ENCODE measurements around the gene ZBTB20.

Gene ZBTB20

DNA sequence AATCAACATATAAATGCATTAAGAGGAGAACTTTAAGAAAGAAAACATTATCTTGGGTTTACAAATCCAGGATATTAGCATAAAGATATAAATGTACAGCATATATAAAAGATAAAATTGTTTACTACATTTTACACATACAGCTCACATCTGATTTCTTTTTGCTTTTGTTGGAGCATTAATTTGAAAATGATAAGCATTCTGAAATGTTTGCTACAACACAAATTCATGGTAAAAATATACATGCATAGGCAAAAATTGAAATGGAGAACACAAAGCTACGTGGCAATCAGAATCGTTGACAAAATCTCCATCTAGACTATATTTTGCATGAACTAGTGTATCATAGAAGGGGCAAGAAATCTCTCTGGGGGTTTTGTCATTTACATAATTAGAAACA lies 694.2 kb downstream of the ZBTB20 start:
- DNase-seq (ENCODE audit: low read depth), result no peak
- H3K4me3 ChIP-seq (ENCODE audit: low read depth, low read length), result no peak overlapping the region

GRCh38 chr3:114452256-114452655 lies 694.8 kb downstream of the ZBTB20 start:
- no peak for DNase-seq (ENCODE audit: low read depth)
- no peak overlapping the region for H3K4me3 ChIP-seq (ENCODE audit: low read depth, low read length)

DNA sequence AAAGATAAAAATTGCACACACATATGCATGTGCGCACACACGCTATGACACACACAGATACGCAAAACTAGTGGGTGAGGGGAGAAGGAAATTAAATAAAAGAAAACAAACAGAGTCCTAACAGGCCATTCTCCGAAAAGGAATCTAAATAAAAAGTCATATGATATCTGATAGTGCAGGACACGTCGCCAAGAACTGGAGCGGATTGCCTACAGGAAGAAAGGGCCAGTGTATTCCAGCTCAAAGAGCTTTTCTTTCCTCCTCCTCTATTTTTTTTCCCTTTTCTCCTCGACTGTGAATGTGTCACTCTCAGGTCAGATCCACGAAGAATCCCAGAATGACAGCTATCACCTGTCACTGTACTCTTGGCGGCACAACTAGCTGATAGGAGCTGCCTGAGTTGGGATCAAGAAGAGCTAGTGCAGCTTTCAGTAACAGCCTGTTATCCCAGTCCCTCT lies 695.5 kb downstream of the ZBTB20 start:
- no peak for DNase-seq (ENCODE audit: low read depth)
- no peak overlapping the region for H3K4me3 ChIP-seq (ENCODE audit: low read depth, low read length)

GRCh38 chr3:114451051-114451451 lies 696.0 kb downstream of the ZBTB20 start:
- DNase-seq (ENCODE audit: low read depth), result no peak
- no peak overlapping the region for H3K4me3 ChIP-seq (ENCODE audit: low read depth, low read length)

- no peak overlapping the region for H3K4me3 ChIP-seq (ENCODE audit: low read depth, low read length)
- no peak for DNase-seq (ENCODE audit: low read depth)
These were observed 697.0 kb downstream of the ZBTB20 start for GRCh38 chr3:114450008-114450596.

DNA sequence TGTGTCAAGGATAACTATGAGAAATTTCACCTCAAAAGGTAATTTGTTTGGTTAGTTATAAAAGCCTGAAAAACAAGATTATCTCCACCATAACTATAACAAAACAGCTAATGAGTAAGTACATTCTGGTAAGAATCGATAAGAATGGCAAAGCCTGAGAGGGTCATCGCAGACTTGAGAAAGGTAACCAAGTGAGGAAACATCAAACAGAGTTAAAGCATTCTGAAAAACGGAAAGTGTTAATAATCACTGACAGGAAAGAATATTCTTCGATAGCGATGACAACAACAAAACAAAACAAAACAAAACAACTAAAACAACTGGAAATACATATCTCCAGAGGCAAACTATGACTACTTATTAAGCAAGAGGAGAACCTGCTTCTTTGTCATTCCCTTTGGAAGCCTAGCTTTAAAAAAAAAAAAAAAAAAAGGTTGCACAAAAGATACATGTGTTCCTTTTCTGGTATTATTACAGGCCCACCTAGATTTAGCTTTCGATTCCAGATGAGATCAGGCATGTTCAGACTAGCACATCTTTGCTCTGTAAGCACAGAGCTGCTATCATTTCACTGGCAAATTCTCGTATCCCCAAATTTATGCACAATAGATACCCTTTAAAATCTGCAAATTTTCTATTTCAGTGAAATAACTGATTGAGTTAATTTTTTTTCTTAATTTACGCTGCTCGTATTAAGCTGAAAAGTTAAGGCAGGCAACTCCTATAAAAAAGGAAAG lies 697.6 kb downstream of the ZBTB20 start:
- H3K4me3 ChIP-seq (ENCODE audit: low read depth, low read length), result no peak overlapping the region
- no peak for DNase-seq (ENCODE audit: low read depth)

GRCh38 chr3:114447950-114448479 lies 699.1 kb downstream of the ZBTB20 start:
- no peak for DNase-seq (ENCODE audit: low read depth)
- H3K4me3 ChIP-seq (ENCODE audit: low read depth, low read length), result no peak overlapping the region

DNA sequence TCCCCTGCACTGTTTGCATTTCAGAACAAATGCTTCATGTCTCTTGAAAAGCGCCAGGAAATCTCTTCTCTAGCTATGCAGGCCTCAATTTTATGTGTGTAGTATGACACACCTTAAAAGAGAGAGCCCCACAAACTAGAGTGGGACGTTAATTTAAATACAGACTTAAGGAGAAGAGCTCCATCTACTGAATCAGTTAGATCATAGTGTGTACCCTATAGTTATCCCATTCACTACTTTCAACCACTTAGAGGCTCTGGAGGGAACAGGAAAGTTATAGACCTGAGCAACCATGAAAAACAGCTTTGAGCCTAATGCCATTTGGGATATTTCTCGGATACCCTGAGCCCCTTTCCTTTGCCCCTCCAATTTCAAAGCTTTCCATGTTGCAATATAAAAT lies 699.5 kb downstream of the ZBTB20 start:
- no peak for DNase-seq (ENCODE audit: low read depth)
- H3K4me3 ChIP-seq (ENCODE audit: low read depth, low read length), result no peak overlapping the region

- H3K4me3 ChIP-seq (ENCODE audit: low read depth, low read length), result no peak overlapping the region
These were observed 700.5 kb downstream of the ZBTB20 start for GRCh38 chr3:114446600-114446999.

DNA sequence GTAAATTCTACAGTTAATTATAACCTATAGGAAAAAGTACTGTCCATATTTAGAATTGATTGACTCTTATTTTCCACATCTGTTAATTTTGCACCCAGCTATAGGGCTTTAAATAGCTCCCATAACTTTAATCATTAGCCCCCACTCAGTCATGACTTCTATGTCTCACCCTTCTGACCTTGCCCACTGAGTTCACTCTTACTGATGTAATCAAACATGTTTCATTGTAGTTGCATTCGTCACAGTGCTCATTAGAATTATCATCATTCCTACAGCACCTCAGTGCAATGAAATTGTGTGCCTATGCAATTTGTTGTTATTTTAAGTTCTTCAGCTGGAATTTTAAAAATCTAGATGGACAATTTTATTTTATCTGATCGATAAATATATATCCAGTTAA lies 701.9 kb downstream of the ZBTB20 start:
- no peak for DNase-seq (ENCODE audit: low read depth)
- H3K4me3 ChIP-seq (ENCODE audit: low read depth, low read length), result no peak overlapping the region

More at GRCh38 chr3:114446600-114446999, 700.5 kb downstream of the ZBTB20 start:
- no peak for DNase-seq (ENCODE audit: low read depth)

DNA sequence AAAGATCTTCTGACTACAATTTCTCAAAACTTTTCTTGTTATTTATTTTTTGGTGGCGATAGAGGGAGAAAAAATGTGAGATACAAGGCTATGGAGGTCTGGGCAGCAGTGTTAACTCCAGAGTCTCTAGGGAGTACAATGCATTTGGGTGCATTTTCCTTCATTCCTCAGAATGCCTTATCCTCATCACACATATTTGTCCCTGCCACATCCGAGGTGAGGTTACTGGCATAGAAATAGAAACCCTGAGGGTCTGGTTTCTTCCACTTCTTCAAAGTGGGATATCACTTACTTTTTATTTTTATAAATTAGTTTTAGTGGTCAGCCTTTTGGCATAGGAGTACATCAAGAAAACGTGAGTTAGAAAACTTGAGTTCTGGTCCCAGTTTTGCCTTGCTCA lies 702.9 kb downstream of the ZBTB20 start:
- DNase-seq (ENCODE audit: low read depth), result no peak
- no peak overlapping the region for H3K4me3 ChIP-seq (ENCODE audit: low read depth, low read length)

- no peak overlapping the region for H3K4me3 ChIP-seq (ENCODE audit: low read depth, low read length)
- peak; percentile 41 for DNase-seq (ENCODE audit: low read depth)
These were observed 704.8 kb downstream of the ZBTB20 start for GRCh38 chr3:114442246-114442645.

GRCh38 chr3:114441386-114441785 lies 705.7 kb downstream of the ZBTB20 start:
- no peak overlapping the region for H3K4me3 ChIP-seq (ENCODE audit: low read depth, low read length)
- no peak for DNase-seq (ENCODE audit: low read depth)

DNA sequence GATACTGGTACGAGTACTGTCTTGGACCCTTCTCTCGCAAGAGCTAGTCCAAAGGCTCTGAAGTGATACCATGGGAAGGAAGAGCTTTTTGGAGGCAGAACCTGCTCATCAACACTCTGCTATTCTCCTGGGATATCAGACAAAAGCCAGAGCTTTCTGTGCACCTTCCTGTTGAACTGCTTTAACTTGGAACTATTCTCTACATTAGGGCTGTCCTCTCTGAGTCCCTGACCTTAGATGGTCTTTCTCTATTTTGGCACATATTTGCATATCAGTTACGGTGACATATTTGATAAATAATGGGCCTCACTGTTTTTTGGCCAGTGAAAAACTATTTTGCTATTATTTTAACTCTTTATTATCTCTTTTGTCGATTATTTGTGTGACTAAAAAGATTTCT lies 706.4 kb downstream of the ZBTB20 start:
- no peak overlapping the region for H3K4me3 ChIP-seq (ENCODE audit: low read depth, low read length)
- DNase-seq (ENCODE audit: low read depth), result no peak

DNA sequence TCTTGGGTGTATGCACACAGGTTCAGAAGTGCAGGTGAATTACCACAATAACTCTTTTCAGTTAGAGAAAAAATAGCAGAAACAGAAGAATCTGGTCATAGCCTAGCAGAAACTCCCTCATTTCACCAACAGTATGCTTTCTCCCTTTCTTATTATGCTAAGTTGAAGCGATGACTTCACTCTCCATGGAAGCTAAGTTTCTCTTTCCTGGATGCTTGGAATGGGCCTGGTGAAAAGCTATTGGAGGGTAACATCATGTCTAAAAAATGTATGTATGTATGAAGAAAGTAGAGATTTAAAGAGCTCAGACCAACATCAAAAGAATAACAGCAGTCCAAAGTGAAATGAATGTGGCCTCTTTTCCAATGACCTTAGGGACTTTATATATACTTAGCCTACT lies 707.8 kb downstream of the ZBTB20 start:
- DNase-seq (ENCODE audit: low read depth), result no peak
- no peak overlapping the region for H3K4me3 ChIP-seq (ENCODE audit: low read depth, low read length)

DNA sequence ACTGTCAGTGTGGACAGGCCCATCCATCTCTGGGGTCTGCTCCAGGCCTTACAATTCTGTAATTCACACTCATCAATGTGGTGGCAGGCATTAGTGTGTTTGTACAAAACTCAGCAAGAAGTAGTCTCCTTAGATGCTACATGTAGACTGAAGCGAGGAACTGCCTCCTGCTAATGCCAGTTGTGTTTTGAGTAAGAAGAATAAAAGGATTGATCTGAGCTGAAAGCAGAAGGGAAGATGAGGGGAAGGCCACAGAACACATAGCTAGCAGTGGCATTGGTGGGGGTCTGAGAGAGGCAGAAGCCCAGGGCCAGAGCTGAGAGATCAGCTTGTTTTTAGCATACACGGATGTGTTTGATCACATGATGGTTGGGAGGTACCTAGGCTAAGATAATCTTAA lies 709.2 kb downstream of the ZBTB20 start:
- H3K4me3 ChIP-seq (ENCODE audit: low read depth, low read length), result no peak overlapping the region
- DNase-seq (ENCODE audit: low read depth), result no peak

DNA sequence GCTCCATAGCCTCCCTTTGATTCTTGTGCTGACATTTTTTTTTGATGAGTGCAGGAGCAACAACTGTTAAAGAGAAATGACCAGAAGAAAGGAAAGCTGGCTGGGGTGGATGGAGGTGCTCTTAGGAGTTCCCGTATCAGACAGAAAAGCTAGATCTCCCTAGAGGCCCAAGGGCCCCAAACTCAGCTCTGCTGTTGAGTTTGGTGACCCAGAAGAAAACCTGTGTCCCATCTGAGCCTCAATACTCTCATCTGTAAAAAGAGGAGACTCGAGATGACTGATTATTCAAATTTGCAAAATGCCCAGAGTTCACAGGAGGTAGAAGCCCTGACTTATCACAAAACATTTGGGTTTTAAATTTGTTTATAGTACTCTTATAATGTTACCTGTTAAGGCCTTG lies 710.9 kb downstream of the ZBTB20 start:
- H3K4me3 ChIP-seq (ENCODE audit: low read depth, low read length), result no peak overlapping the region
- no peak for DNase-seq (ENCODE audit: low read depth)

DNA sequence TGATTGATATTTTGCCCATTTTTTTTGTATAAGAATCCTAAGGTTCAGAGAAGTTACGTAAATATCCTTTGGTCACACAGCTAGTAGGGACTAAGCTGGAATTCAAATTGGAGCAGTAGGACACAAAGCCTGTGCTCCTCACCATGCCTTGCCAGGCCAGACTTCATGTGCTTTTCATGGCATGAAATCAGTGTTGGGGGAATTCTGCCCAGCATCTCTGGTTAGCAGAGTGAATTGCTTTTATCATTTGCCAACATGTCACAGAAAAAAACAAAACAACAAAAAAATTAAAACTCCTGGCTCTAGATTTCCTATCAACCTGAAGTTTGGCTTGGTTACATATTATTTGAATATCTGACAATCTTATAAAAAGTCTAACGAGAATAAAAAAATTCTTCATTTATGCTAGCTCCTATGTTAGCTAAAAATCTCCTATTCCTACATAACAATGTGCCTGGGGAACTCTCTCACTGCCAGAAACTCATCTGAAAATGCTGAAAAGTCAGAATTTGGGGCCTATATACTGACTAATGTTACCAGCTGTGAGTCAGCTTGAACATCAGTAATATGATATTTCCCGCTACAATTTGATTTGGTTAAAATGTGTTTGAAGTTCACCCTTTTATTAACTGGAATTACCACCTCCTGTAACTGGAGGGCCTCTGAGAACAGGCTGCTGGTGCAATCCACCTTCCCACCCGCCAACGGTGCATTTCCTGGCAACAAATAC lies 711.5 kb downstream of the ZBTB20 start:
- no peak for DNase-seq (ENCODE audit: low read depth)

DNA sequence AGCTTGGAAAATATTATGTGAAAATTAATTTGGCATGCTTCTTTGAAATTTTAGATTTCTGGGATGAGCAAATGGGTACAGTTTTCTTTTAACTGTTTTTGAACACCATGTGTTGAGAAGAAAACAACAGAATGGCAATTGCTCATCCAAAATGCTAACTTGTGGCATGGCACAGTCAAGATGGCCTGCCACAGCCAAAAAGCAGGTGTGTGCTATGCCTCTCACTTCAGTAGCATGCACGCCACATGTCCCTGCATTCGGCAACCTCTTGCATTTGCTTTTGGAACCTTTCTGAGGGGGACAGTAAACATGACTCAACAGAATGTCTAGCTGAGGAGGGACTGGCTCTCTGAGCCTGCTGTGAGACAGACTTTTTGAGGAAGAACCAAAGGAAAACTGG lies 714.8 kb downstream of the ZBTB20 start:
- DNase-seq (ENCODE audit: low read depth), result no peak
- H3K4me3 ChIP-seq (ENCODE audit: low read depth, low read length), result no peak overlapping the region

More for the DNA sequence above, 711.5 kb downstream of the ZBTB20 start:
- no peak overlapping the region for H3K4me3 ChIP-seq (ENCODE audit: low read depth, low read length)

- no peak overlapping the region for H3K4me3 ChIP-seq (ENCODE audit: low read depth, low read length)
- no peak for DNase-seq (ENCODE audit: low read depth)
These were observed 719.0 kb downstream of the ZBTB20 start for GRCh38 chr3:114428044-114428595.
